Measurements from ENCODE around the gene SUCLG2. TPM values are rescaled to one million over a fixed set of nuclear protein-coding genes. Genes with fewer than 3 reads are reported as not detected.
A peak's percentile ranks its signal among the peaks of the same experiment; 100 is the strongest.

The SUCLG2 gene
- total RNA-seq, 2 experiments from 2014 or later = 81.3 to 85.3 TPM

- H3K27ac Mint-ChIP-seq = no peak overlapping the region
- H3K9me3 Mint-ChIP-seq = peaks cover 7% of the 10 kb centered on the region
- no peak for DNase-seq
- H3K4me3 Mint-ChIP-seq = no peak overlapping the region
- H3K4me1 Mint-ChIP-seq (ENCODE audit: low read depth) = peaks cover 48% of the 10 kb centered on the region
- intact Hi-C loops (cut with micrococcal nuclease) = no loop called here
- H3K36me3 Mint-ChIP-seq (ENCODE audit: low read depth) = peaks cover 58% of the 10 kb centered on the region
- no peaks in the 10 kb centered on the region for H3K27me3 Mint-ChIP-seq (ENCODE audit: low read depth)
- CTCF ChIA-PET = interaction anchor here (0.7 kb wide), 1 partner anchor 52 kb away, joined by 3 read pairs; no protein-coding TSS in a partner anchor
Observed at GRCh38 chr3:67624687-67625086, 29.7 kb downstream of the SUCLG2 start.

GRCh38 chr3:67624078-67624477, 30.3 kb downstream of the SUCLG2 start:
- intact Hi-C loops (cut with micrococcal nuclease) = no loop called here
- peaks cover 59% of the 10 kb centered on the region for H3K36me3 Mint-ChIP-seq (ENCODE audit: low read depth)
- no peak overlapping the region for H3K4me3 Mint-ChIP-seq
- CTCF ChIA-PET = no interaction called here
- H3K27ac Mint-ChIP-seq = no peak overlapping the region
- H3K4me1 Mint-ChIP-seq (ENCODE audit: low read depth) = peaks cover 46% of the 10 kb centered on the region
- peak; percentile 17 for DNase-seq
- H3K27me3 Mint-ChIP-seq (ENCODE audit: low read depth) = no peaks in the 10 kb centered on the region
- H3K9me3 Mint-ChIP-seq = peaks cover 7% of the 10 kb centered on the region

- H3K27me3 Mint-ChIP-seq (ENCODE audit: low read depth) = no peaks in the 10 kb centered on the region
- no peak for DNase-seq
- intact Hi-C loops (cut with micrococcal nuclease) = no loop called here
- no peak overlapping the region for H3K27ac Mint-ChIP-seq
- H3K4me1 Mint-ChIP-seq (ENCODE audit: low read depth) = peaks cover 37% of the 10 kb centered on the region
- H3K4me3 Mint-ChIP-seq = no peak overlapping the region
- H3K36me3 Mint-ChIP-seq (ENCODE audit: low read depth) = peaks cover 54% of the 10 kb centered on the region
- CTCF ChIA-PET = no interaction called here
- H3K9me3 Mint-ChIP-seq = peaks cover 6% of the 10 kb centered on the region
Observed at GRCh38 chr3:67622652-67623051, 31.8 kb downstream of the SUCLG2 start.

GRCh38 chr3:67620869-67621268, 33.5 kb downstream of the SUCLG2 start:
- Mint-ChIP-seq H3K27ac (no peak overlapping the region), H3K4me3 (no peak overlapping the region), H3K27me3 (ENCODE audit: low read depth) (no peaks in the 10 kb centered on the region), H3K36me3 (ENCODE audit: low read depth) (peaks cover 51% of the 10 kb centered on the region), H3K9me3 (no peaks in the 10 kb centered on the region), H3K4me1 (ENCODE audit: low read depth) (peaks cover 36% of the 10 kb centered on the region)
- intact Hi-C loops (cut with micrococcal nuclease) = no loop called here
- DNase-seq = no peak
- CTCF ChIA-PET = interaction anchor here (0.6 kb wide), 2 partner anchors 17 to 124 kb away, joined by 3 read pairs; no protein-coding TSS in a partner anchor

GRCh38 chr3:67619991-67620390, 34.4 kb downstream of the SUCLG2 start:
- no peak for DNase-seq
- Mint-ChIP-seq H3K4me3 (no peak overlapping the region), H3K36me3 (ENCODE audit: low read depth) (peaks cover 55% of the 10 kb centered on the region), H3K9me3 (no peaks in the 10 kb centered on the region), H3K4me1 (ENCODE audit: low read depth) (peaks cover 30% of the 10 kb centered on the region), H3K27ac (no peak overlapping the region), H3K27me3 (ENCODE audit: low read depth) (no peaks in the 10 kb centered on the region)
- CTCF ChIA-PET = interaction anchor here (0.6 kb wide), 1 partner anchor 18 kb away, joined by 3 read pairs; no protein-coding TSS in a partner anchor
- intact Hi-C loops (cut with micrococcal nuclease) = no loop called here

- Mint-ChIP-seq H3K9me3 (no peaks in the 10 kb centered on the region), H3K36me3 (ENCODE audit: low read depth) (peaks cover 56% of the 10 kb centered on the region), H3K27ac (no peak overlapping the region), H3K4me1 (ENCODE audit: low read depth) (peaks cover 23% of the 10 kb centered on the region), H3K27me3 (ENCODE audit: low read depth) (no peaks in the 10 kb centered on the region), H3K4me3 (no peak overlapping the region)
- intact Hi-C loops (cut with micrococcal nuclease) = no loop called here
- DNase-seq = no peak
- CTCF ChIA-PET = no interaction called here
Observed at GRCh38 chr3:67617518-67617917, 36.9 kb downstream of the SUCLG2 start.

- Mint-ChIP-seq H3K27ac (no peak overlapping the region), H3K27me3 (ENCODE audit: low read depth) (no peaks in the 10 kb centered on the region), H3K9me3 (no peaks in the 10 kb centered on the region), H3K4me3 (no peak overlapping the region), H3K4me1 (ENCODE audit: low read depth) (peaks cover 19% of the 10 kb centered on the region), H3K36me3 (ENCODE audit: low read depth) (peaks cover 55% of the 10 kb centered on the region)
- intact Hi-C loops (cut with micrococcal nuclease) = no loop called here
- DNase-seq = no peak
- CTCF ChIA-PET = no interaction called here
Observed at GRCh38 chr3:67616046-67616445, 38.4 kb downstream of the SUCLG2 start.

GRCh38 chr3:67614195-67614594, 40.2 kb downstream of the SUCLG2 start:
- CTCF ChIA-PET = interaction anchor here (0.6 kb wide), 1 partner anchor 290 kb away, joined by 3 read pairs; no protein-coding TSS in a partner anchor
- no peak overlapping the region for H3K4me3 Mint-ChIP-seq
- intact Hi-C loops (cut with micrococcal nuclease) = no loop called here
- peaks cover 25% of the 10 kb centered on the region for H3K4me1 Mint-ChIP-seq (ENCODE audit: low read depth)
- H3K36me3 Mint-ChIP-seq (ENCODE audit: low read depth) = peaks cover 64% of the 10 kb centered on the region
- no peak overlapping the region for H3K27ac Mint-ChIP-seq
- no peak for DNase-seq
- H3K9me3 Mint-ChIP-seq = peaks cover 3% of the 10 kb centered on the region
- no peaks in the 10 kb centered on the region for H3K27me3 Mint-ChIP-seq (ENCODE audit: low read depth)

GRCh38 chr3:67610458-67610857, 44.0 kb downstream of the SUCLG2 start:
- no peak overlapping the region for H3K27ac Mint-ChIP-seq
- DNase-seq = no peak
- peaks cover 33% of the 10 kb centered on the region for H3K4me1 Mint-ChIP-seq (ENCODE audit: low read depth)
- no peak overlapping the region for H3K4me3 Mint-ChIP-seq
- CTCF ChIA-PET = interaction anchor here (0.5 to 1.0 kb wide), 2 partner anchors 52 to 54 kb away, joined by 3 to 4 read pairs; no protein-coding TSS in a partner anchor
- intact Hi-C loops (cut with micrococcal nuclease) = no loop called here
- H3K9me3 Mint-ChIP-seq = peaks cover 5% of the 10 kb centered on the region
- no peaks in the 10 kb centered on the region for H3K27me3 Mint-ChIP-seq (ENCODE audit: low read depth)
- peaks cover 74% of the 10 kb centered on the region for H3K36me3 Mint-ChIP-seq (ENCODE audit: low read depth)

GRCh38 chr3:67609709-67610108, 44.7 kb downstream of the SUCLG2 start:
- H3K9me3 Mint-ChIP-seq = peaks cover 5% of the 10 kb centered on the region
- H3K4me1 Mint-ChIP-seq (ENCODE audit: low read depth) = peaks cover 40% of the 10 kb centered on the region
- H3K4me3 Mint-ChIP-seq = no peak overlapping the region
- CTCF ChIA-PET = interaction anchor here (0.7 kb wide), 1 partner anchor 9 kb away, joined by 3 read pairs; no protein-coding TSS in a partner anchor
- no peak overlapping the region for H3K27ac Mint-ChIP-seq
- no peaks in the 10 kb centered on the region for H3K27me3 Mint-ChIP-seq (ENCODE audit: low read depth)
- peaks cover 73% of the 10 kb centered on the region for H3K36me3 Mint-ChIP-seq (ENCODE audit: low read depth)
- intact Hi-C loops (cut with micrococcal nuclease) = no loop called here
- no peak for DNase-seq

- H3K9me3 Mint-ChIP-seq = peaks cover 5% of the 10 kb centered on the region
- H3K4me1 Mint-ChIP-seq (ENCODE audit: low read depth) = peaks cover 48% of the 10 kb centered on the region
- DNase-seq = no peak
- CTCF ChIA-PET = interaction anchor here (1.5 kb wide), 1 partner anchor 220 kb away, joined by 3 read pairs; no protein-coding TSS in a partner anchor
- no peaks in the 10 kb centered on the region for H3K27me3 Mint-ChIP-seq (ENCODE audit: low read depth)
- H3K4me3 Mint-ChIP-seq = no peak overlapping the region
- no peak overlapping the region for H3K27ac Mint-ChIP-seq
- intact Hi-C loops (cut with micrococcal nuclease) = no loop called here
- H3K36me3 Mint-ChIP-seq (ENCODE audit: low read depth) = peaks cover 70% of the 10 kb centered on the region
Observed at GRCh38 chr3:67608034-67608433, 46.4 kb downstream of the SUCLG2 start.

GRCh38 chr3:67605377-67605776, 49.0 kb downstream of the SUCLG2 start:
- CTCF ChIA-PET = interaction anchor here (1.0 to 1.2 kb wide), 2 partner anchors 62 to 184 kb away, joined by 3 read pairs; no protein-coding TSS in a partner anchor
- Mint-ChIP-seq H3K4me3 (no peak overlapping the region), H3K27me3 (ENCODE audit: low read depth) (no peaks in the 10 kb centered on the region), H3K36me3 (ENCODE audit: low read depth) (peaks cover 61% of the 10 kb centered on the region), H3K9me3 (peaks cover 3% of the 10 kb centered on the region), H3K4me1 (ENCODE audit: low read depth) (peaks cover 64% of the 10 kb centered on the region), H3K27ac (peak overlapping the region; percentile 37)
- peak; percentile 31 for DNase-seq
- intact Hi-C loops (cut with micrococcal nuclease) = loop anchor here (1.0 to 2.0 kb wide), 3 partner anchors 49 to 492 kb away; partner anchors contain the start of gene SUCLG2

- H3K4me3 Mint-ChIP-seq = no peak overlapping the region
Observed at GRCh38 chr3:67602816-67603215, 51.6 kb downstream of the SUCLG2 start.

More at GRCh38 chr3:67602816-67603215, 51.6 kb downstream of the SUCLG2 start:
- intact Hi-C loops (cut with micrococcal nuclease) = no loop called here
- H3K27me3 Mint-ChIP-seq (ENCODE audit: low read depth) = no peaks in the 10 kb centered on the region
- H3K9me3 Mint-ChIP-seq = no peaks in the 10 kb centered on the region
- H3K4me1 Mint-ChIP-seq (ENCODE audit: low read depth) = peaks cover 78% of the 10 kb centered on the region
- H3K36me3 Mint-ChIP-seq (ENCODE audit: low read depth) = peaks cover 46% of the 10 kb centered on the region
- CTCF ChIA-PET = no interaction called here
- no peak for DNase-seq
- H3K27ac Mint-ChIP-seq = peak overlapping the region; percentile 39
